ENCODE data around the gene EFCAB5.

- TF ChIP-seq EZH2phosphoT487 (IDR thresholded peaks at IDR 0.05; ENCODE audit: borderline replicate concordance, low read length): no peak
- no peak for TF ChIP-seq CTCF (conservative IDR thresholded peaks at IDR 0.05; ENCODE audit: low read depth, low read length)
These were observed 3.8 kb downstream of the EFCAB5 start for GRCh38 chr17:29945281-29945680.
